Prostate gland (tissue), 2 donors: ENCODE results near the gene DHRS7. TPM values are rescaled to one million over a fixed set of nuclear protein-coding genes. Genes with fewer than 3 reads are reported as not detected.

Source experiments
- DNase-seq: peaks from one replicate; pipeline ENCODE4 v3.0.0-alpha.2; 2019; ENCODE audit warnings: low spot score
- H3K27ac ChIP-seq, 2 donors: fragments of 200-600 bp; sonication (generic); 2 replicates each; pipeline ENCODE4 v1.5.1; 2017 to 2019
- H3K27me3 ChIP-seq: fragments of 200-600 bp; sonication (generic); replicated peaks from 2 replicates; pipeline ENCODE4 v1.5.1; 2019; ENCODE audit not compliant: insufficient read depth
- H3K36me3 ChIP-seq, 2 donors: fragments of 200-600 bp; sonication (generic); 1 replicate in 1 of 2; 2 replicates in 1 of 2; pipeline versions ENCODE4 v1.5.1 to v1.8.1; 2017 to 2019
- H3K4me1 ChIP-seq: fragments of 200-600 bp; sonication (generic); replicated peaks from 2 replicates; pipeline ENCODE4 v1.5.1; 2019
- H3K4me3 ChIP-seq, 2 donors: fragments of 200-600 bp; sonication (generic); 2 replicates each; pipeline ENCODE4 v1.5.1; 2017 to 2019
- H3K9me3 ChIP-seq: fragments of 200-600 bp; sonication (generic); 2 replicates; pipeline ENCODE4 v1.5.1; 2017
- POLR2A ChIP-seq: fragments of 450-650 bp; IDR thresholded peaks from one replicate; pipeline ENCODE4 v1.6.1; 2016; ENCODE audit warnings: antibody characterized with exemption, mild to moderate bottlenecking
- POLR2AphosphoS5 ChIP-seq: sonication (generic); formaldehyde crosslinking; IDR thresholded peaks from one replicate; pipeline ENCODE4 v1.6.1; 2017; ENCODE audit warnings: antibody characterized with exemption
- WGBS: methylation state at CpG from one replicate; pipeline ENCODE4 v1.1.5; 2018; 5-methylcytosine and 5-hydroxymethylcytosine counted together
- intact Hi-C: fragments of 100-400 bp; cut with DNase I; formaldehyde crosslinking; loops from one replicate; pipeline ENCODE4 v1.14.2; 2022
- total RNA-seq, 2 donors: library from RNA; depleted of rRNA; stranded (reverse); fragments of >200 nt; gene quantifications; one replicate each; pipeline ENCODE4 v1.1.0, GENCODE V29; 2016
- TF ChIP-seq, protein P1 (sequence below), 4 experiments: fragments of 200-600 bp in 2 of 4; fragments of 450-650 bp in 2 of 4; sonication (generic) in 2 of 4; IDR thresholded peaks; 1 replicate in 3 of 4; 2 replicates in 1 of 4; pipeline ENCODE4 v1.5.1; 2016 to 2019; ENCODE audit warnings: antibody characterized with exemption in 4 of 4, mild to moderate bottlenecking in 2 of 4, moderate library complexity in 2 of 4

Gene DHRS7
- total RNA-seq, 2 donors from 2014 or later, result 182 to 2,241 TPM

DNA sequence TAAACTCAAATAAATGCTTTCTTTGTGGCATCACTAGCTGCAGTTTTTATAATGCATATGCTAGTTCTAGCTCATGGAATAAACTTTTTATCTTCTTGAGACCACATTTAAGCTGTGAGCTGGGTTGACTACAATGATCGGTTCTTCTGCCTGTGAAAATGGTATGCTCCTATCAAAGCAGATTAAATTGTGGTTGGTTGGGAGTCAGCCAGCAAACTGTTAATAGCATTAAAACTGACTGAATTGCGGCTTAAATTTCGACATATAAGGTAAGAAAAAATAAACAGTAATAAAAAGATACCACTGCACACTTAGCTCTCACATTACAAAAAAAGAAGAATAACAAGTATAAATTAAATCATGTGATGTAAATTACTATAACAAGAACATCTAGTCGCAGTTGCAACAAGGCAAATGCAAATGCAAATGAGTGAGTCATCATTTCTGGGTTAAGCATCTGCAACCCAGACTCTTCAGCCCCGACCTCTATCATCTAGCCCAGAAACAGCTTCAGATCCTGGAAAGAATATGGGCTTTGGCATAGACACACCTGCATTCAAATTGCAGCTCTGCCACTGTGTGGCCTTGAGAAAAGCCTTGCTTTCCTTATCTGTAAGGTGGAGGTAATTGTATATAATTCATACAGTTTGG is 19.8 kb upstream of the DHRS7 start:
- Histone ChIP-seq H3K36me3 (no peaks in the 10 kb centered on the region), H3K4me1 (no peaks in the 10 kb centered on the region), H3K4me3 (no peak overlapping the region), H3K27ac (no peak overlapping the region), H3K9me3 (no peaks in the 10 kb centered on the region), H3K27me3 (no peaks in the 10 kb centered on the region)
- 37% methylated on average over 5 of the region's 5 CpGs for WGBS
- no peak for TF ChIP-seq POLR2AphosphoS5
- TF ChIP-seq POLR2A, result no peak
- TF ChIP-seq, protein P1, sequence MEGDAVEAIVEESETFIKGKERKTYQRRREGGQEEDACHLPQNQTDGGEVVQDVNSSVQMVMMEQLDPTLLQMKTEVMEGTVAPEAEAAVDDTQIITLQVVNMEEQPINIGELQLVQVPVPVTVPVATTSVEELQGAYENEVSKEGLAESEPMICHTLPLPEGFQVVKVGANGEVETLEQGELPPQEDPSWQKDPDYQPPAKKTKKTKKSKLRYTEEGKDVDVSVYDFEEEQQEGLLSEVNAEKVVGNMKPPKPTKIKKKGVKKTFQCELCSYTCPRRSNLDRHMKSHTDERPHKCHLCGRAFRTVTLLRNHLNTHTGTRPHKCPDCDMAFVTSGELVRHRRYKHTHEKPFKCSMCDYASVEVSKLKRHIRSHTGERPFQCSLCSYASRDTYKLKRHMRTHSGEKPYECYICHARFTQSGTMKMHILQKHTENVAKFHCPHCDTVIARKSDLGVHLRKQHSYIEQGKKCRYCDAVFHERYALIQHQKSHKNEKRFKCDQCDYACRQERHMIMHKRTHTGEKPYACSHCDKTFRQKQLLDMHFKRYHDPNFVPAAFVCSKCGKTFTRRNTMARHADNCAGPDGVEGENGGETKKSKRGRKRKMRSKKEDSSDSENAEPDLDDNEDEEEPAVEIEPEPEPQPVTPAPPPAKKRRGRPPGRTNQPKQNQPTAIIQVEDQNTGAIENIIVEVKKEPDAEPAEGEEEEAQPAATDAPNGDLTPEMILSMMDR (IDR thresholded peaks at IDR 0.05), result no peak
- DNase-seq, result no peak
- intact Hi-C loops, result loop anchor here (5.0 kb wide), 2 partner anchors 218 to 372 kb away; no protein-coding TSS in a partner anchor

DNA sequence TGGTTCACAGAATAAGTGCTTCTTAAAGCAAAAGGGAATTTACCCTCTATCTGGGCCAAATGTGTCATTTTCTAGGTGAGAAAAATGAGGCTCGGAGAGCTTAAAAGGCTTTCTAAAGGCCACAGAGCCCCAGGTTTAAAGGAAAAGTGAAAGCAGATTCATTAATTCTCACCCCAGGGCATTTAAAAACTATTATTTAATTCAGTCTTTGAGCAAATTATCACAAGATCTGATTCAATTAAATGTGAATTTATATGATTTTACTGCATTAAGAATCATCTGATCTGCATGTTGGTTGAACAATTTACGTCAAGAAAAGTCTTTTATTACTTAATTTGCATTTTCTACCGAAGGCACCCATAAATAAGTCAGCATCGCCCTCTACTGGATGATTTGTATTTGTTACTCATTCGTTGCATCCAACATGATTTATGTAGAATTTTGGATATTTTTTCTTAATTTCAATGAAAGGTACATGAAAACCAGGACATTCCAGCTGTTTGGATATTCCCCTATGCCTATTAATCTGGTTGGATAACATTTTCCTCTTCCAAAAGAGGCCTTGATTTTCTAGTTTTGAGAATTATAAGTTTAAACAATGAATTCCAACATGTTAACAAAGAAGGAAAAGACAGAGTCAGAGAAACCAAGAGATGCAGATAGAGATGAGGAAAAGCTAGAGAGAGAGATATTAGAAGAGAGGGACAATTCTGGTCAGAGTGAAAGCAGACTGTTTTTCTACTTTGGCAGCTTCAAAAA is 19.1 kb upstream of the DHRS7 start:
- Histone ChIP-seq H3K27me3 (no peaks in the 10 kb centered on the region), H3K4me3 (peak overlapping the region; percentile 10 to 22), H3K27ac (peak overlapping the region; percentile 29 to 58), H3K9me3 (no peaks in the 10 kb centered on the region), H3K4me1 (no peaks in the 10 kb centered on the region), H3K36me3 (no peaks in the 10 kb centered on the region)
- TF ChIP-seq, protein P1 (IDR thresholded peaks at IDR 0.05), result peak; percentile 60 to 93 (median 84)
- peak; percentile 7 for TF ChIP-seq POLR2AphosphoS5
- no peak for TF ChIP-seq POLR2A
- no peak for DNase-seq
- 1% methylated on average over 5 of the region's 5 CpGs for WGBS
- intact Hi-C loops, result loop anchor here (5.0 kb wide), 1 partner anchor 217 kb away; no protein-coding TSS in a partner anchor

GRCh38 chr14:60183741-60184140 is 18.5 kb upstream of the DHRS7 start:
- H3K9me3 ChIP-seq, result no peaks in the 10 kb centered on the region
- no peak for DNase-seq
- H3K4me3 ChIP-seq, result peak overlapping the region; percentile 10 to 22
- peak overlapping the region; percentile 29 to 58 for H3K27ac ChIP-seq
- no peaks in the 10 kb centered on the region for H3K4me1 ChIP-seq
- H3K36me3 ChIP-seq, result no peaks in the 10 kb centered on the region
- no peak for TF ChIP-seq POLR2AphosphoS5
- TF ChIP-seq POLR2A, result no peak
- TF ChIP-seq, protein P1 (IDR thresholded peaks at IDR 0.05), result no peak
- no peaks in the 10 kb centered on the region for H3K27me3 ChIP-seq
- intact Hi-C loops, result loop anchor here (1.0 to 5.0 kb wide), 2 partner anchors 119 to 216 kb away; no protein-coding TSS in a partner anchor
- WGBS, result 39% methylated on average over 1 of the region's 1 CpG

DNA sequence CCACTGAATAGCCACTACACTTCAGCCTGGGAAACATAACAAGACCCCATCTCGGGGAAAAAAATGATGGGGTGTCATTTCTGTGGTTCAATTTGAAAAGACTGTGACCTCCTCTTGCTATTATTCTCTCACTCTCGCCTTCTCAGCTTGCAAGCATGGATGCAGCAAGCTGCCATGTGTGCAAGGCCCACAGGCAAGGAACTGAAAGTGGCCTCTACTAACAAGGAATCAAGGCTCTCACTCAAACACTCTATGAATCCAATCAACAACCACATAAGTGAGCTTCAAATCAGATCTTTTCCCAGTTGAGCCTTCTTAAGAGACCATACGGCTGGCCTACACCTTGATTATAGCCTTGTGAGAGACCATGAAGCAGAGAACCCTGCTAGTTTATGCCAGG is 17.9 kb upstream of the DHRS7 start:
- H3K36me3 ChIP-seq, result no peaks in the 10 kb centered on the region
- H3K27me3 ChIP-seq, result no peaks in the 10 kb centered on the region
- no peak for DNase-seq
- H3K4me3 ChIP-seq, result no peak overlapping the region
- WGBS, result 95% methylated on average over 3 of the region's 3 CpGs
- TF ChIP-seq POLR2AphosphoS5 (no peak), POLR2A (no peak)
- TF ChIP-seq, protein P1 (IDR thresholded peaks at IDR 0.05), result no peak
- no peak overlapping the region for H3K27ac ChIP-seq
- no peaks in the 10 kb centered on the region for H3K4me1 ChIP-seq
- intact Hi-C loops, result loop anchor here (1.0 to 5.0 kb wide), 2 partner anchors 119 to 216 kb away; no protein-coding TSS in a partner anchor
- H3K9me3 ChIP-seq, result no peaks in the 10 kb centered on the region
